Natural killer cell (primary cell): ENCODE measurements around the gene SMIM26. TPM values are rescaled to one million over a fixed set of nuclear protein-coding genes. Genes with fewer than 3 reads are reported as not detected.
A peak's percentile ranks its signal among the peaks of the same experiment; 100 is the strongest.

Experiments used
- ATAC-seq, 3 donors: fragments of 150-1000 bp in 2 of 3; fragments of 200-7000 bp in 1 of 3; cut with Tn5 transposase; 1 replicate in 1 of 3; 2 replicates in 2 of 3; pipeline ENCODE4 v1.10.0; 2021; ENCODE audit warnings: mild to moderate bottlenecking in 2 of 3, moderate library complexity in 2 of 3
- DNase-seq, 2 donors: peaks; one replicate each; pipeline versions ENCODE4 v3.0.0 to v3.0.0-alpha.2; 2013 to 2021; ENCODE audit warnings: mixed read lengths in 1 of 2
- H3K27ac ChIP-seq: one replicate; pipeline ENCODE4 v1.5.1; 2013; ENCODE audit warnings: mild to moderate bottlenecking, low read length
- H3K27me3 ChIP-seq: one replicate; pipeline ENCODE4 v1.6.1; 2013; ENCODE audit warnings: low read length; ENCODE audit not compliant: control insufficient read depth, insufficient read depth
- H3K36me3 ChIP-seq: one replicate; pipeline ENCODE4 v1.6.1; 2013; ENCODE audit warnings: low read length; ENCODE audit not compliant: control insufficient read depth, insufficient read depth
- H3K4me1 ChIP-seq: one replicate; pipeline ENCODE4 v1.6.1; 2013; ENCODE audit warnings: low read length; ENCODE audit not compliant: control insufficient read depth, insufficient read depth
- H3K4me3 ChIP-seq: one replicate; pipeline ENCODE4 v1.5.1; 2013; ENCODE audit warnings: low read length
- H3K9me3 ChIP-seq: one replicate; pipeline ENCODE4 v1.6.1; 2013; ENCODE audit warnings: low read length; ENCODE audit not compliant: control insufficient read depth, insufficient read depth
- H3K27ac Mint-ChIP-seq, 2 donors: one replicate each; pipeline ENCODE4 v1.8.0; 2022; ENCODE audit warnings: mild to moderate bottlenecking in 2 of 2, mixed read lengths in 2 of 2, moderate library complexity in 1 of 2
- H3K27me3 Mint-ChIP-seq, 2 donors: one replicate each; pipeline ENCODE4 v1.8.0; 2022; ENCODE audit warnings: low read depth in 2 of 2, mixed read lengths in 2 of 2
- H3K36me3 Mint-ChIP-seq: one replicate; pipeline ENCODE4 v1.8.0; 2022; ENCODE audit warnings: mixed read lengths
- H3K4me1 Mint-ChIP-seq, 2 donors: one replicate each; pipeline ENCODE4 v1.8.0; 2022; ENCODE audit warnings: mixed read lengths in 2 of 2
- H3K4me3 Mint-ChIP-seq: one replicate; pipeline ENCODE4 v1.8.0; 2022; ENCODE audit warnings: mild to moderate bottlenecking, moderate library complexity, mixed read lengths
- H3K9me3 Mint-ChIP-seq, 2 donors: one replicate each; pipeline ENCODE4 v1.8.0; 2022; ENCODE audit warnings: mixed read lengths in 2 of 2
- CTCF ChIP-seq: fragments of 200-600 bp; IDR thresholded peaks from one replicate; pipeline ENCODE4 v1.8.0; 2022; ENCODE audit warnings: antibody characterized with exemption
- WGBS: methylation state at CpG from one replicate; pipeline ENCODE4 v1.1.7; 2013; ENCODE audit warnings: missing lambda C conversion rate; ENCODE audit not compliant: insufficient coverage; 5-methylcytosine and 5-hydroxymethylcytosine counted together
- intact Hi-C: fragments of 100-400 bp; cut with micrococcal nuclease; formaldehyde crosslinking; loops from one replicate; pipeline ENCODE4 v1.14.2; 2022
- total RNA-seq, 4 donors: library from RNA; stranded (reverse); fragments of 120-200 nt in 1 of 4; gene quantifications; one replicate each; pipeline versions ENCODE4 v1.2.3 to v1.2.4, GENCODE V29; 2013 to 2022

SMIM26 gene
- total RNA-seq, 3 donors from 2014 or later (not counting 1 experiment from before 2014, with no cell fraction given), result 38.6 to 48.8 (median 40.5) TPM

GRCh38 chr20:18553746-18554145 is 13.5 kb upstream of the SMIM26 start:
- H3K4me1 Mint-ChIP-seq, result no peaks in the 10 kb centered on the region
- Histone ChIP-seq H3K4me3 (no peak overlapping the region), H3K36me3 (peaks cover 57% of the 10 kb centered on the region), H3K27me3 (no peaks in the 10 kb centered on the region), H3K4me1 (no peaks in the 10 kb centered on the region), H3K27ac (no peak overlapping the region), H3K9me3 (no peaks in the 10 kb centered on the region)
- intact Hi-C loops, result no loop called here
- no peak overlapping the region for H3K27ac Mint-ChIP-seq
- ATAC-seq (no peak), DNase-seq (no peak)
- no peaks in the 10 kb centered on the region for H3K9me3 Mint-ChIP-seq
- no peak overlapping the region for H3K4me3 Mint-ChIP-seq
- no peaks in the 10 kb centered on the region for H3K27me3 Mint-ChIP-seq
- no peak for TF ChIP-seq CTCF
- peaks cover 23% of the 10 kb centered on the region for H3K36me3 Mint-ChIP-seq
- 97% methylated on average over 8 of the region's 8 CpGs for WGBS

- peak overlapping the region; percentile 59 for H3K4me3 ChIP-seq
- Mint-ChIP-seq H3K4me3 (peak overlapping the region; percentile 98), H3K27ac (peak overlapping the region; percentile 94 to 97), H3K36me3 (no peaks in the 10 kb centered on the region), H3K4me1 (peaks cover 15 to 29% of the 10 kb centered on the region in 2 donors), H3K27me3 (no peaks in the 10 kb centered on the region), H3K9me3 (no peaks in the 10 kb centered on the region)
- ATAC-seq, result peak in 1 of 3 donors; percentile 31
- intact Hi-C loops, result loop anchor here (1.0 kb wide), 3 partner anchors 21 to 100 kb away; partner anchors contain the start of genes DTD1, DZANK1, POLR3F and SEC23B
- H3K27ac ChIP-seq, result peak overlapping the region; percentile 81
- peaks cover 7% of the 10 kb centered on the region for H3K36me3 ChIP-seq
- peaks cover 11% of the 10 kb centered on the region for H3K4me1 ChIP-seq
- no peaks in the 10 kb centered on the region for H3K9me3 ChIP-seq
- no peak for TF ChIP-seq CTCF
- no peaks in the 10 kb centered on the region for H3K27me3 ChIP-seq
- WGBS, result 8% methylated on average over 6 of the region's 6 CpGs
- no peak for DNase-seq
These were observed 483 bp downstream of the SMIM26 start for GRCh38 chr20:18567739-18568091.

- Mint-ChIP-seq H3K4me1 (peaks cover 15 to 29% of the 10 kb centered on the region in 2 donors), H3K36me3 (no peaks in the 10 kb centered on the region), H3K4me3 (no peak overlapping the region), H3K27ac (no peak overlapping the region), H3K27me3 (no peaks in the 10 kb centered on the region), H3K9me3 (no peaks in the 10 kb centered on the region)
- intact Hi-C loops, result no loop called here
- no peak for ATAC-seq
- Histone ChIP-seq H3K27ac (no peak overlapping the region), H3K36me3 (peaks cover 7% of the 10 kb centered on the region), H3K4me1 (peaks cover 11% of the 10 kb centered on the region), H3K9me3 (no peaks in the 10 kb centered on the region), H3K4me3 (no peak overlapping the region), H3K27me3 (no peaks in the 10 kb centered on the region)
- DNase-seq, result no peak
- 100% methylated on average over 2 of the region's 2 CpGs for WGBS
- TF ChIP-seq CTCF, result no peak
These were observed 3.8 kb downstream of the SMIM26 start for GRCh38 chr20:18571009-18571408.

GRCh38 chr20:18571578-18571977 is 4.3 kb downstream of the SMIM26 start:
- no peak overlapping the region for H3K27ac Mint-ChIP-seq
- H3K4me1 Mint-ChIP-seq, result peaks cover 13 to 26% of the 10 kb centered on the region in 2 donors
- intact Hi-C loops, result no loop called here
- 89% methylated on average over 2 of the region's 2 CpGs for WGBS
- DNase-seq, result no peak
- H3K36me3 ChIP-seq, result peaks cover 7% of the 10 kb centered on the region
- H3K27me3 ChIP-seq, result no peaks in the 10 kb centered on the region
- H3K27me3 Mint-ChIP-seq, result no peaks in the 10 kb centered on the region
- TF ChIP-seq CTCF, result no peak
- H3K27ac ChIP-seq, result no peak overlapping the region
- no peaks in the 10 kb centered on the region for H3K36me3 Mint-ChIP-seq
- H3K9me3 Mint-ChIP-seq, result no peaks in the 10 kb centered on the region
- H3K9me3 ChIP-seq, result no peaks in the 10 kb centered on the region
- no peak for ATAC-seq
- peaks cover 9% of the 10 kb centered on the region for H3K4me1 ChIP-seq
- H3K4me3 Mint-ChIP-seq, result no peak overlapping the region
- no peak overlapping the region for H3K4me3 ChIP-seq
